AG04449 (cell line): ENCODE measurements around the gene OSBPL2.

ENCODE experiments used
- CTCF ChIA-PET: fragments of 350-600 bp; formaldehyde crosslinking; extraction: SDS; loops from one replicate; lab custom pipeline; 2021; ENCODE audit warnings: antibody characterized with exemption; lab: Yijun Ruan, JAX
- POLR2A ChIA-PET: fragments of 400-600, 350-600 bp; formaldehyde crosslinking; extraction: SDS; loops from one replicate; lab custom pipeline; 2020; ENCODE audit warnings: antibody characterized with exemption, inconsistent platforms; lab: Yijun Ruan, JAX
- DNase-seq: peaks from one replicate; pipeline ENCODE4 v3.0.0-alpha.2; 2010; ENCODE audit warnings: low read depth, low spot score
- H3K4me3 ChIP-seq: 2 replicates; pipeline ENCODE4 v1.5.1; 2011; ENCODE audit warnings: low read depth, mild to moderate bottlenecking, control low read depth, low read length
- CTCF ChIP-seq: IDR thresholded peaks from one replicate; pipeline ENCODE4 v1.5.1; 2011; ENCODE audit warnings: mild to moderate bottlenecking, moderate library complexity, low read length, control low read depth, inconsistent platforms; ENCODE audit not compliant: insufficient read depth; ENCODE audit errors: missing control alignments

The OSBPL2 gene

GRCh38 chr20:62307226-62308101 lies 69.1 kb downstream of the OSBPL2 start:
- CTCF ChIA-PET = interaction anchor here (1.1 to 5.1 kb wide), 3 partner anchors 10 to 75 kb away, joined by 3 to 22 read pairs (median 6); no protein-coding TSS in a partner anchor
- DNase-seq = no peak
- POLR2A ChIA-PET = no interaction called here
- TF ChIP-seq CTCF = no peak
- H3K4me3 ChIP-seq = no peak overlapping the region

- no peak for DNase-seq
- POLR2A ChIA-PET = no interaction called here
- no peak for TF ChIP-seq CTCF
- CTCF ChIA-PET = interaction anchor here (1.0 to 5.1 kb wide), 4 partner anchors 9 to 74 kb away, joined by 3 to 22 read pairs (median 4); no protein-coding TSS in a partner anchor
- H3K4me3 ChIP-seq = no peak overlapping the region
Measured at GRCh38 chr20:62308102-62308822, 69.9 kb downstream of the OSBPL2 start.

GRCh38 chr20:62309198-62309944 lies 71.0 kb downstream of the OSBPL2 start:
- no peak for DNase-seq
- CTCF ChIA-PET = interaction anchor here (1.0 to 5.1 kb wide), 2 partner anchors 66 to 73 kb away, joined by 3 to 22 read pairs; no protein-coding TSS in a partner anchor
- TF ChIP-seq CTCF = no peak
- no peak overlapping the region for H3K4me3 ChIP-seq
- POLR2A ChIA-PET = no interaction called here

GRCh38 chr20:62309947-62310756 lies 71.8 kb downstream of the OSBPL2 start:
- no peak for DNase-seq
- no peak for TF ChIP-seq CTCF
- ChIA-PET POLR2A (no interaction called here), CTCF (interaction anchor here (1.5 kb wide), 1 partner anchor 8 kb away, joined by 4 read pairs; the partner anchor contains the start of gene ADRM1)
- H3K4me3 ChIP-seq = no peak overlapping the region

- no peak overlapping the region for H3K4me3 ChIP-seq
- ChIA-PET POLR2A (no interaction called here), CTCF (interaction anchor here (1.5 kb wide), 1 partner anchor 8 kb away, joined by 4 read pairs; the partner anchor contains the start of gene ADRM1)
- TF ChIP-seq CTCF = no peak
- DNase-seq = no peak
Measured at GRCh38 chr20:62310757-62311121, 72.4 kb downstream of the OSBPL2 start.
